Forelimb muscle (tissue), 1 donor: ENCODE measurements around the gene RIPOR3. TPM values are rescaled to one million over a fixed set of nuclear protein-coding genes. Genes with fewer than 3 reads are reported as not detected.
"Not testable (repeated sequence)": the region's sequence is repeated elsewhere in the genome, so short reads cannot be mapped to it uniquely, and the experiment has no call there.

ENCODE experiments used
- DNase-seq: peaks from one replicate; pipeline ENCODE4 v3.0.0-alpha.2; 2013; ENCODE audit warnings: low read depth
- polyA plus RNA-seq: library from polyadenylated mRNA; unstranded; fragments of 120-200 nt; gene quantifications from one replicate; pipeline ENCODE4 v1.2.1, GENCODE V29; 2013; ENCODE audit not compliant: insufficient read length

Gene RIPOR3
- polyA plus RNA-seq, 1 donor: 7.5 TPM

GRCh38 chr20:50572938-50573777, 118.2 kb downstream of the RIPOR3 start:
- no peak for DNase-seq

DNA sequence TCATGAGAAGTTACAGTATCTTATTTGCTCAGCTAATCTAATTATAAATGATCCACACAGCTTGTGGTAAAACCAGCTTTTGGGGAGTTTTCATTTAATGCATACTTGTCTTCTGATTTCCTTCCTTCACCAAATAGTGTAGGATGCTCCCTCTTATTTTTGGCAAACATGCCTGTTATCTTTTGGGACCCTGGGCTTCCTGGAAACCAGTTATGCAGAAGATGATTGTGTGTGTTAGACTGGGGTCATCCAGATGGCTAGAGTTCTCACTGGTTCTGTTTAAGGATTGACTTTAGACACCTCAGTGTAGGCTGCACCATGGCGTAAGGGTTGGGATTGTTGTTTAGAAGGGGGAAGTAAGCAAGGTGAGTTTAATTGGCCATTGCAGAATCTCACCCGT, 119.9 kb downstream of the RIPOR3 start:
- DNase-seq: no peak

GRCh38 chr20:50569864-50570836, 121.2 kb downstream of the RIPOR3 start:
- no peak for DNase-seq

DNA sequence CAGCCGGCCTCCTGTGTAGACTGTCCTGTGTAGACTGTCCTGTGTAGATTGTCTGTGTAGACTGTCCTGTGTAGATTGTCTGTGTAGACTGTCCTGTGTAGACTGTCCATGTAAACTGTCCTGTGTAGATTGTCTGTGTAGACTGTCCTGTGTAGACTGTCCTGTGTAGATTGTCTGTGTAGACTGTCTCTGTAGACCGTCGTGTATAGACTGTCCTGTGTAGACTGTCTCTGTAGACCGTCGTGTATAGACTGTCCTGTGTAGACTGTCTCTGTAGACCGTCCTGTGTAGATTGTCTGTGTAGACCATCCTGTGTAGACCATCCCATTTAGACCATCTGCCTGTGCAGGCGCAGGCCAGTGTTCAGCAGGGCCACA, 121.9 kb downstream of the RIPOR3 start:
- not testable (repeated sequence) for DNase-seq

- DNase-seq: no peak
These were observed 122.8 kb downstream of the RIPOR3 start for GRCh38 chr20:50568549-50568942.

GRCh38 chr20:50567860-50568548, 123.3 kb downstream of the RIPOR3 start:
- DNase-seq: no peak

- no peak for DNase-seq
These were observed 125.5 kb downstream of the RIPOR3 start for GRCh38 chr20:50565871-50566270.

DNA sequence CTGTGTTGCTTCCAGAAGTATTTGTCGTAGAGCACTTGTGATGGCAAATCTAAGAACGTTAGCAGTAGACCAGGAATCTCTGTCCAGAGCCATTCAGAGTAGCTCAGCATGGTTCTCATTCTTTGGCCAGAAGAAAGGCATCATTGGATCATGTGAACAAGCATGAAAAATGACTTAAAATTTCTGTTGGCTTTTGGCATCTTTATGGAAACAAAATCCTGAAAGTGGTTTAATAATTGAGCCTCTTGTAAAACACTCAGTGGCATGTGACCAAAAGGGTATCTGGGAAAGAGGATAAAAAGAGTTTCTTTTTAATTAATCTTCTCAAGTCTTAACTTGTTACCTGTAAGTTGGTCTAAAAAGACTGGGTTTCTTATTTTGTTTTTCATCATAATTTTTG, 126.0 kb downstream of the RIPOR3 start:
- DNase-seq: no peak

- no peak for DNase-seq
These were observed 128.0 kb downstream of the RIPOR3 start for GRCh38 chr20:50563133-50563944.

- no peak for DNase-seq
These were observed 129.1 kb downstream of the RIPOR3 start for GRCh38 chr20:50562262-50562701.

- DNase-seq: no peak
These were observed 129.8 kb downstream of the RIPOR3 start for GRCh38 chr20:50561379-50562078.

GRCh38 chr20:50560867-50561266, 130.5 kb downstream of the RIPOR3 start:
- DNase-seq: no peak

GRCh38 chr20:50559856-50560638, 131.3 kb downstream of the RIPOR3 start:
- DNase-seq: no peak

GRCh38 chr20:50559149-50559548, 132.2 kb downstream of the RIPOR3 start:
- DNase-seq: no peak

GRCh38 chr20:50558483-50558925, 132.8 kb downstream of the RIPOR3 start:
- no peak for DNase-seq

- DNase-seq: no peak
These were observed 133.7 kb downstream of the RIPOR3 start for GRCh38 chr20:50557549-50558134.

- no peak for DNase-seq
These were observed 135.7 kb downstream of the RIPOR3 start for GRCh38 chr20:50555662-50556061.

DNA sequence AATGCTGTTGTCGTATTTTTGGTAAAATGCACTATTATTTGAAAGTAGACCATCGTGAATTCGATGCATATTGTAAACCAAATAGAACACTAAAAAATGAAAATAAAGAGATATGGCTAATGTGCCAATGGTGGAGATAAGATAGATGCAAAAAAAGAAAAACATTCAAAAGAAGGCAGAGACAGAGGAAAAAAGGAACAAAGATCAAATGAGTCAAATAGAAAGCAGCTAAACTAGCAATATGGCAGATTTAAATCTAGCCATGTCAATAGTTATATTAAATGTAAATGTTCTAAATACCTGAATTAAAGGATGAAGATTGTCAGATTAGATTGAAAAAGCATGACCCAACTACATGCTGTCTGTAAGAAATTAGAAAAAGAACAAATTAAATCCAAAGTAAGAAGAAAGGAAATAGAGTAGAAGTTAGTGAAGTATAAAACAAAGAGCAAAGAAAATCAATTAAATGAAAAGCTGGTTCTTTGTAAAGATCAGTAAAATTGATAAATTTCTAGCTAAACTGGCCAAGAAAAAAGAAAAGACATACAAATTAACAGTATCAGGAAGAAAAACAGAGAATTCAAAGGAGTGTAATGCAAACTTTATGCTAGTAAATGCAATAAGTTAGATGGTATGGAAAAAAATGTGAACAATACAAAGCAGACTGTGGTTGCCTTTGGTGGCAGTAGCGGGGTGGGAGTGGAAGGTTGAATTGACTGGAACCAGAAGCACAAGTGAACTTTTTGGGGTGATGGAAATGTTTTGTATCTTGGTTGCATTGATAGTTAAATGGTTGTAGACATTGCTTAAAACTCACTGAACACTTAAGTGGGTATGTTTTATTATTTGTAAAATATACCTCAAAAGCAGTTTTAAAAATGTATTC, 136.4 kb downstream of the RIPOR3 start:
- DNase-seq: no peak
